ENCODE data around the gene SHD. TPM values are rescaled to one million over a fixed set of nuclear protein-coding genes. Genes with fewer than 3 reads are reported as not detected.

The SHD gene
- total RNA-seq, 1 experiment from 2014 or later = 0.46 TPM

- Histone ChIP-seq H3K27me3 (ENCODE audit: control insufficient read depth, insufficient read depth, low read length) (no peaks in the 10 kb centered on the region), H3K27ac (ENCODE audit: low read length) (no peak overlapping the region), H3K4me1 (ENCODE audit: control insufficient read depth, insufficient read depth, low read length) (no peaks in the 10 kb centered on the region), H3K9me3 (ENCODE audit: control insufficient read depth, insufficient read depth, low read depth, low read length) (no peaks in the 10 kb centered on the region), H3K36me3 (ENCODE audit: control insufficient read depth, insufficient read depth, low read length) (no peaks in the 10 kb centered on the region), H3K4me3 (ENCODE audit: low read depth in 2 of 2, low read length in 2 of 2) (no peak overlapping the region)
- no peak for TF ChIP-seq REST (IDR thresholded peaks at IDR 0.05; ENCODE audit: insufficient read depth in 1 of 2, low read depth in 2 of 2, low read length in 1 of 2)
- no peak for TF ChIP-seq SIN3A (IDR thresholded peaks at IDR 0.05; ENCODE audit: borderline replicate concordance, insufficient read depth, low read depth, low read length)
- no peak for TF ChIP-seq CTCF (IDR thresholded peaks at IDR 0.05)
- in situ Hi-C loops (cut with HindIII; ENCODE audit: low pct_unique_long_range_greater_than_20kb, low sequenced_read_pairs) = no loop called here
- intact Hi-C loops (cut with micrococcal nuclease; ENCODE audit: unreplicated experiment) = no loop called here
- ChIA-PET POLR2A (no interaction called here), CTCF (interaction anchor here (0.6 kb wide), 1 partner anchor 10 kb away, joined by 4 read pairs; no protein-coding TSS in a partner anchor)
- no TSS peak for BruUV-seq (replicated peaks)
- no peak for ATAC-seq
- DNase-seq (ENCODE audit: low read depth, low spot score) = no peak
Measured at GRCh38 chr19:4295972-4296771, 17.1 kb downstream of the SHD start.

- BruUV-seq (replicated peaks) = no TSS peak
- ChIA-PET POLR2A (interaction anchor here (0.7 kb wide), 2 partner anchors 19 to 431 kb away, joined by 5 to 6 read pairs; no protein-coding TSS in a partner anchor), CTCF (no interaction called here)
- H3K9me3 ChIP-seq (ENCODE audit: control insufficient read depth, insufficient read depth, low read depth, low read length) = no peaks in the 10 kb centered on the region
- TF ChIP-seq POLR2AphosphoS5 (IDR thresholded peaks at IDR 0.05; ENCODE audit: low read depth, low read length) (no peak), REST (IDR thresholded peaks at IDR 0.05; ENCODE audit: insufficient read depth in 1 of 2, low read depth in 2 of 2, low read length in 1 of 2) (no peak), TCF7L2 (IDR thresholded peaks at IDR 0.05; ENCODE audit: low read depth, low read length) (no peak), SIN3A (IDR thresholded peaks at IDR 0.05; ENCODE audit: borderline replicate concordance, insufficient read depth, low read depth, low read length) (no peak), CTCF (IDR thresholded peaks at IDR 0.05) (no peak)
- no peak overlapping the region for H3K4me3 ChIP-seq (ENCODE audit: low read depth in 2 of 2, low read length in 2 of 2)
- H3K36me3 ChIP-seq (ENCODE audit: control insufficient read depth, insufficient read depth, low read length) = no peaks in the 10 kb centered on the region
- no peak overlapping the region for H3K27ac ChIP-seq (ENCODE audit: low read length)
- no peak for DNase-seq (ENCODE audit: low read depth, low spot score)
- intact Hi-C loops (cut with micrococcal nuclease; ENCODE audit: unreplicated experiment) = no loop called here
- no peaks in the 10 kb centered on the region for H3K27me3 ChIP-seq (ENCODE audit: control insufficient read depth, insufficient read depth, low read length)
- no peak for ATAC-seq
- in situ Hi-C loops (cut with HindIII; ENCODE audit: low pct_unique_long_range_greater_than_20kb, low sequenced_read_pairs) = no loop called here
- H3K4me1 ChIP-seq (ENCODE audit: control insufficient read depth, insufficient read depth, low read length) = peaks cover 5% of the 10 kb centered on the region
Measured at GRCh38 chr19:4297901-4298809, 19.1 kb downstream of the SHD start.
